PC-3 (cell line): ENCODE results near the gene TMEM185A. TPM values are rescaled to one million over a fixed set of nuclear protein-coding genes. Genes with fewer than 3 reads are reported as not detected.

Source experiments
- total RNA-seq: library from RNA; depleted of rRNA; stranded (reverse); fragments of >200 nt; gene quantifications from 2 replicates; pipeline ENCODE4 v1.2.3, GENCODE V29; 2014; rRNA removed

The TMEM185A gene
- total RNA-seq, 1 experiment from 2014 or later, result 14.9 TPM

Other genes starting within 250 kb of the TMEM185A start
- 68.4 and 72.9 TPM in 2 replicates for gene IDS, start 126.5 kb downstream of the TMEM185A start, total RNA-seq
- gene EOLA1, start 90.8 kb downstream of the TMEM185A start, total RNA-seq, result 21.7 and 25.9 TPM in 2 replicates
- gene HSFX3, start 81.9 kb downstream of the TMEM185A start, total RNA-seq, result not detected in 2 replicates
- gene MAGEA9B, start 44.3 kb downstream of the TMEM185A start, total RNA-seq, result not detected in 2 replicates
- gene HSFX2, start 36.5 kb downstream of the TMEM185A start, total RNA-seq, result not detected in 2 replicates
- not detected in 2 replicates for gene MAGEA11, start 80.3 kb upstream of the TMEM185A start, total RNA-seq
- 0.11 TPM in 1 of 2 replicates, not detected in the other for gene HSFX1, start 142.3 kb upstream of the TMEM185A start, total RNA-seq
- gene MAGEA9, start 150.1 kb upstream of the TMEM185A start, total RNA-seq, result not detected in 2 replicates
- gene MAGEA8, start 249.4 kb upstream of the TMEM185A start, total RNA-seq, result not detected in 2 replicates